Uterus (tissue), 4 donors: ENCODE measurements around the gene PP2D1. TPM values are rescaled to one million over a fixed set of nuclear protein-coding genes. Genes with fewer than 3 reads are reported as not detected.

Experiments used
- DNase-seq, 2 donors: peaks; one replicate each; pipeline ENCODE4 v3.0.0-alpha.2; 2019 to 2020
- H3K27ac ChIP-seq, 2 donors: fragments of 200-600 bp; sonication (generic); 1 replicate in 1 of 2; 2 replicates in 1 of 2; pipeline ENCODE4 v1.5.1; 2016 to 2018
- H3K27me3 ChIP-seq, 2 donors: fragments of 200-600 bp; sonication (generic); one replicate each; pipeline ENCODE4 v1.5.1; 2018 to 2019; ENCODE audit warnings: control low read depth in 1 of 2
- H3K36me3 ChIP-seq, 2 donors: fragments of 200-600 bp; sonication (generic); one replicate each; pipeline ENCODE4 v1.5.1; 2019; ENCODE audit warnings: control low read depth in 1 of 2
- H3K4me1 ChIP-seq, 2 donors: fragments of 200-600 bp; sonication (generic); one replicate each; pipeline ENCODE4 v1.5.1; 2018 to 2019; ENCODE audit warnings: control low read depth in 1 of 2
- H3K4me3 ChIP-seq, 2 donors: fragments of 200-600 bp; sonication (generic); 1 replicate in 1 of 2; 2 replicates in 1 of 2; pipeline ENCODE4 v1.5.1; 2018 to 2019; ENCODE audit warnings: mild to moderate bottlenecking in 1 of 2
- H3K9me3 ChIP-seq, 2 donors: fragments of 200-600 bp; sonication (generic); one replicate each; pipeline ENCODE4 v1.5.1; 2019; ENCODE audit warnings: control low read depth in 1 of 2
- POLR2A ChIP-seq, 2 donors: fragments of 450-650 bp; IDR thresholded peaks; one replicate each; pipeline ENCODE4 v1.6.1; 2016; ENCODE audit warnings: antibody characterized with exemption in 2 of 2, mild to moderate bottlenecking in 1 of 2, moderate library complexity in 1 of 2
- intact Hi-C: fragments of 100-400 bp; cut with DNase I; formaldehyde crosslinking; loops from one replicate; pipeline ENCODE4 v1.15.1; 2023; ENCODE audit warnings: low total_unique reads
- total RNA-seq, 4 donors: library from RNA; depleted of rRNA in 3 of 4; stranded (reverse); fragments of >200 nt in 3 of 4; gene quantifications; one replicate each; pipeline versions ENCODE4 v1.1.0 to v1.2.4, GENCODE V29; 2014 to 2023
- TF ChIP-seq, protein P1 (sequence below), 4 experiments: fragments of 200-600 bp in 2 of 4; fragments of 450-650 bp in 2 of 4; sonication (generic) in 2 of 4; IDR thresholded peaks; one replicate each; pipeline ENCODE4 v1.5.1; 2016 to 2019; ENCODE audit warnings: antibody characterized with exemption in 4 of 4, mild to moderate bottlenecking in 2 of 4, moderate library complexity in 1 of 4
- donor health status: DM: yes; HTN: yes; CAD: no.

The PP2D1 gene
- total RNA-seq, 4 donors from 2014 or later: not detected

DNA sequence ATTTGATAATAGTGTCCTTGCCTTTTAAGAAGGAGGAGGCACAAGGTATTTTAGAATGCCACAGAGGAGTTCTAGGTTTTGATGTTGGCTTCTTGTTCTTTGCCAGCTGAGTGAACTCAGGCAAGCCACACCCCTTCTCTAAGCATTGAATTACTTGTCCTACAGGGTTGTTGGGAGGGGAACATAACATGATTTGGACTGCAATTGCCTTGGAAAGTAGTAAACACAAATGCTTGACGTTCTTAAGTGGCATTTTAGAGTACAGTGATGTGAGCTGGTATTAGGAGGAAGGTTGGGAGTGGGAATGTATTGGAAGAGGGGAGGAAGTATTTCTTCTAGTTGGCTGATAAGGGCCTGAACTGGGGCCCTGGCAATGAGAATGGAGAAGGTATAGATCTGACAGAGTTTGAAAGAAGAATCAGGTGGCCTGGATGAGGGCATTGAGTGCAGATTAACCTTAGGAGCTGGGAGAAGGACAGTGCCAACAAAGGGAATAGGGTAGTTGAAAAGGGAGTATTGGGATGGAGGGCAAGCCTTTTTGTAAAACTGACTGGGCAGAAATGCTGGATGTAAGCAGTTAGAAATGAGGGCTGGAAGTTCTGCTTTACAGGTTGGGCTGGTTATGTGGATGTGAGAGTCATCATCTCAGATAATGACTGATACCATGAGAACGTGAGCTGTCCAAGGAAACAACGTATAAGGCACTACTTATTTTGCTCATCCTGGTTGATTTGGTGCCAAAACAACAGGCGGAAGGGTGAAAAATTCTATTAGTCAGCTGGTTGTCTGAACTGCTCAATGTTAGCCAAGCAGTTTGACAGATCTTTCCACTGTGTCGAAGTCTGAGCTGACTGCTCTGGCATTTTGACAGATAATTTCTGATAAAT, 44.9 kb upstream of the PP2D1 start:
- H3K36me3 ChIP-seq: no peaks in the 10 kb centered on the region
- H3K4me1 ChIP-seq: peaks cover 0 to 9% of the 10 kb centered on the region in 2 donors
- intact Hi-C loops: no loop called here
- no peaks in the 10 kb centered on the region for H3K9me3 ChIP-seq
- peak in 1 of 2 donors; percentile 44 for DNase-seq
- no peak overlapping the region for H3K4me3 ChIP-seq
- no peaks in the 10 kb centered on the region for H3K27me3 ChIP-seq
- TF ChIP-seq POLR2A (IDR thresholded peaks at IDR 0.05): no peak
- TF ChIP-seq, protein P1, sequence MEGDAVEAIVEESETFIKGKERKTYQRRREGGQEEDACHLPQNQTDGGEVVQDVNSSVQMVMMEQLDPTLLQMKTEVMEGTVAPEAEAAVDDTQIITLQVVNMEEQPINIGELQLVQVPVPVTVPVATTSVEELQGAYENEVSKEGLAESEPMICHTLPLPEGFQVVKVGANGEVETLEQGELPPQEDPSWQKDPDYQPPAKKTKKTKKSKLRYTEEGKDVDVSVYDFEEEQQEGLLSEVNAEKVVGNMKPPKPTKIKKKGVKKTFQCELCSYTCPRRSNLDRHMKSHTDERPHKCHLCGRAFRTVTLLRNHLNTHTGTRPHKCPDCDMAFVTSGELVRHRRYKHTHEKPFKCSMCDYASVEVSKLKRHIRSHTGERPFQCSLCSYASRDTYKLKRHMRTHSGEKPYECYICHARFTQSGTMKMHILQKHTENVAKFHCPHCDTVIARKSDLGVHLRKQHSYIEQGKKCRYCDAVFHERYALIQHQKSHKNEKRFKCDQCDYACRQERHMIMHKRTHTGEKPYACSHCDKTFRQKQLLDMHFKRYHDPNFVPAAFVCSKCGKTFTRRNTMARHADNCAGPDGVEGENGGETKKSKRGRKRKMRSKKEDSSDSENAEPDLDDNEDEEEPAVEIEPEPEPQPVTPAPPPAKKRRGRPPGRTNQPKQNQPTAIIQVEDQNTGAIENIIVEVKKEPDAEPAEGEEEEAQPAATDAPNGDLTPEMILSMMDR (IDR thresholded peaks at IDR 0.05): no peak
- peak overlapping the region; percentile 20 to 66 for H3K27ac ChIP-seq

DNA sequence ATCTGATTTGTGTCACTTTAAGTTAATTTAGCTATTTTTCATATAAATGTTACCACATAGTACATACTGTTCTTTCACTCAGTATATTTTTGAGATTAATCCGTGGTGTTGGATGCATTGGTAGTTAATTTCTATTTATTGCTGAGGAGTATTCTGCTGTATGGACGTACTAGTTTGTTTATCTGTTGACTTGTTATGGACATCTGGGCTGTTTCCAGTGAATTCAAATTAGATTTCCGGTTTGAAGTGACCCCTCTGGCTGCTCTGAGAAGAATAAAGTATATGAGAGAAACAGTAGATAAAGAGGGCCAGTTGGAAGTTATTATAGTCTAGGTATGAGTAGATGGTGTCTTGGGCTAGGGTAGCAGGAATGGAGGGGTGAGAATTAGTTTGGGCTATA, 43.8 kb upstream of the PP2D1 start:
- Histone ChIP-seq H3K4me1 (peaks cover 0 to 9% of the 10 kb centered on the region in 2 donors), H3K36me3 (no peaks in the 10 kb centered on the region), H3K9me3 (no peaks in the 10 kb centered on the region), H3K27ac (peak overlapping the region; percentile 19 to 66), H3K27me3 (no peaks in the 10 kb centered on the region), H3K4me3 (no peak overlapping the region)
- no peak for DNase-seq
- intact Hi-C loops: no loop called here
- TF ChIP-seq, protein P1 (IDR thresholded peaks at IDR 0.05): no peak
- TF ChIP-seq POLR2A (IDR thresholded peaks at IDR 0.05): no peak

DNA sequence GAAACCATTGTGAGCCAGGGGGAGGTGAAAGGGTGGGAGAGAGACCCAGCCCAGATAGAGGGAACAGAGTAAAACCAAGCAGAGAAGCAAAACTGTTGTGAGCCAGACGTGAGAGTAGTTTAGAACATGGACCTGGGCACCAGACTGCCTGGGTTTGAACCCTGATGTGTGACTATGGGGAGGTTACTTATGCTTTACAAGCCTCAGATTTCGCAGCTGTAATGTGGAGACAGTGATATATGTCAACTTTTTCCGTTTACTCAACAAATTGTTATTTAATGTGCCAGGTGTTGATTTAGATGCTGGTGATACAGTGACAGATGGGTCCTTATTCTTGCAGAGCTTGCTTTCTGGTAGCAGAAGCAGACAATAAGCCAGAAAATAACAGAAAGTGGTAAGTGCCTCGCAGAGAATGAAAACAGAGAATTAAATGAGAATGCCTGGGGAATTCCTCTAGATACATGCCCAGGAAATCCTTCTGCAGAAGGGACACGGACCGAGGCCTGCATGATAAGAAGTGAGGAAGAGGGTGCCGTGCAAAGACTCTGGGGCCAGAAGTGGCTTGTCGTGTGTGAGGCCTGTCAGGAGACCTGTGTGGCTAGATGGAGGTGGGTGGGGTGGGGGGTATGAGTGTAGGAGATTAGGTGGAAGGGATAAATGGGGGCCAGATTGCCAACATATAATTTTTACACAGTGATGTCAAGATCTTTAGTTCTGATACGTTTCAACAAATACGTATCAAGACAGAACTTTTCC, 43.1 kb upstream of the PP2D1 start:
- intact Hi-C loops: no loop called here
- peak overlapping the region; percentile 19 to 66 for H3K27ac ChIP-seq
- H3K4me3 ChIP-seq: no peak overlapping the region

DNA sequence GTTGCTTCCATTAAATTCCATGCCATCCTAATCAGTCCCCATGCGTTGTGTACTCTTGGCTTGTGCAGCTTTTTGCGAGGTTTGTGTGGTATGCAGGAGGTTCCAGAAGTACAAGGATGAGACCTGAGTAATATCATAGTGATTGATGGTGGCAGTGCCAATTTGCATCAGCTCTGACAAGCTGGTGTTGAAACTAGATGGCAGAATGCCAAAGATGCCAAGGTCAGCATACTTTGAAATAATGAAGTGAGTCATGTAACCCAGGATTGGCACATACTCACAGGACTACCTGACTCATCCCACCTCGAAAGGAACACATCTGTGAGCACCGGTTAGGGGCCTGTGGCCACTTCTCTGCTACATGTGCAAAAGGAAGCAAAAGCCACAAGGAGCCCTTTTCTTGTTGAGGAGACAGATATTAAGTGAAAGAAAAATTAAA, 42.5 kb upstream of the PP2D1 start:
- H3K4me3 ChIP-seq: no peak overlapping the region
- DNase-seq: peak in 1 of 2 donors; percentile 60
- no peaks in the 10 kb centered on the region for H3K27me3 ChIP-seq
- intact Hi-C loops: no loop called here
- peak overlapping the region in 1 of 2 donors; percentile 66 for H3K27ac ChIP-seq
- H3K4me1 ChIP-seq: peaks cover 0 to 9% of the 10 kb centered on the region in 2 donors
- no peaks in the 10 kb centered on the region for H3K36me3 ChIP-seq
- TF ChIP-seq, protein P1 (IDR thresholded peaks at IDR 0.05): no peak
- TF ChIP-seq POLR2A (IDR thresholded peaks at IDR 0.05): no peak
- no peaks in the 10 kb centered on the region for H3K9me3 ChIP-seq

More for the DNA sequence above, 43.1 kb upstream of the PP2D1 start:
- H3K27me3 ChIP-seq: no peaks in the 10 kb centered on the region
- H3K4me1 ChIP-seq: peaks cover 0 to 9% of the 10 kb centered on the region in 2 donors
- no peaks in the 10 kb centered on the region for H3K36me3 ChIP-seq
- TF ChIP-seq, protein P1 (IDR thresholded peaks at IDR 0.05): no peak
- TF ChIP-seq POLR2A (IDR thresholded peaks at IDR 0.05): no peak
- H3K9me3 ChIP-seq: no peaks in the 10 kb centered on the region
- DNase-seq: no peak

DNA sequence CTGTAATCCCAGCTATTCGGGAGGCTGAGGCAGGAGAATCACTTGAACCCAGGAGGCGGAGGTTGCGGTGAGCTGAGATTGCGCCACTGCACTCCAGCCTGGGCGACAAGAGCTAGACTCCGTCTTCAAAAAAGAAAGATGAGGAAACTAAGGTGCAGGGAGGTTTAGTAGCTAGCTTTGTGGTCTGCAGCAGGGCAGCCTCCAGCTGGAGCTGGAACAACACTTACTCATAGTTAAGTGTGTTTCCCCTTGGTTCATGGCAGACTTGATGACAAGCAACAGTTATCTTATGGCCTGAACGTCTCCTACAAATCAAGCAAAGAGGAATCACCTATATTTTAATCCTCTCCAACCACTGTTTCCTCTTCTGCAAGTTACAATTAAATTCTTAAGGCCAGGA, 40.8 kb upstream of the PP2D1 start:
- intact Hi-C loops: no loop called here
- H3K9me3 ChIP-seq: no peaks in the 10 kb centered on the region
- H3K36me3 ChIP-seq: no peaks in the 10 kb centered on the region
- no peak overlapping the region for H3K4me3 ChIP-seq
- H3K27ac ChIP-seq: no peak overlapping the region
- H3K27me3 ChIP-seq: no peaks in the 10 kb centered on the region
- peaks cover 0 to 7% of the 10 kb centered on the region in 2 donors for H3K4me1 ChIP-seq
- TF ChIP-seq, protein P1 (IDR thresholded peaks at IDR 0.05): no peak
- no peak for TF ChIP-seq POLR2A (IDR thresholded peaks at IDR 0.05)
- DNase-seq: no peak
